ENCODE results near the gene CHPF. TPM values are rescaled to one million over a fixed set of nuclear protein-coding genes. Genes with fewer than 3 reads are reported as not detected.

CHPF gene, protein sequence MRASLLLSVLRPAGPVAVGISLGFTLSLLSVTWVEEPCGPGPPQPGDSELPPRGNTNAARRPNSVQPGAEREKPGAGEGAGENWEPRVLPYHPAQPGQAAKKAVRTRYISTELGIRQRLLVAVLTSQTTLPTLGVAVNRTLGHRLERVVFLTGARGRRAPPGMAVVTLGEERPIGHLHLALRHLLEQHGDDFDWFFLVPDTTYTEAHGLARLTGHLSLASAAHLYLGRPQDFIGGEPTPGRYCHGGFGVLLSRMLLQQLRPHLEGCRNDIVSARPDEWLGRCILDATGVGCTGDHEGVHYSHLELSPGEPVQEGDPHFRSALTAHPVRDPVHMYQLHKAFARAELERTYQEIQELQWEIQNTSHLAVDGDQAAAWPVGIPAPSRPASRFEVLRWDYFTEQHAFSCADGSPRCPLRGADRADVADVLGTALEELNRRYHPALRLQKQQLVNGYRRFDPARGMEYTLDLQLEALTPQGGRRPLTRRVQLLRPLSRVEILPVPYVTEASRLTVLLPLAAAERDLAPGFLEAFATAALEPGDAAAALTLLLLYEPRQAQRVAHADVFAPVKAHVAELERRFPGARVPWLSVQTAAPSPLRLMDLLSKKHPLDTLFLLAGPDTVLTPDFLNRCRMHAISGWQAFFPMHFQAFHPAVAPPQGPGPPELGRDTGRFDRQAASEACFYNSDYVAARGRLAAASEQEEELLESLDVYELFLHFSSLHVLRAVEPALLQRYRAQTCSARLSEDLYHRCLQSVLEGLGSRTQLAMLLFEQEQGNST
- total RNA-seq = 10 to 100 TPM in 3 of 4 donors, 1 to 10 TPM in 1; 7.8 to 41.6 (median 24.7) TPM

DNA sequence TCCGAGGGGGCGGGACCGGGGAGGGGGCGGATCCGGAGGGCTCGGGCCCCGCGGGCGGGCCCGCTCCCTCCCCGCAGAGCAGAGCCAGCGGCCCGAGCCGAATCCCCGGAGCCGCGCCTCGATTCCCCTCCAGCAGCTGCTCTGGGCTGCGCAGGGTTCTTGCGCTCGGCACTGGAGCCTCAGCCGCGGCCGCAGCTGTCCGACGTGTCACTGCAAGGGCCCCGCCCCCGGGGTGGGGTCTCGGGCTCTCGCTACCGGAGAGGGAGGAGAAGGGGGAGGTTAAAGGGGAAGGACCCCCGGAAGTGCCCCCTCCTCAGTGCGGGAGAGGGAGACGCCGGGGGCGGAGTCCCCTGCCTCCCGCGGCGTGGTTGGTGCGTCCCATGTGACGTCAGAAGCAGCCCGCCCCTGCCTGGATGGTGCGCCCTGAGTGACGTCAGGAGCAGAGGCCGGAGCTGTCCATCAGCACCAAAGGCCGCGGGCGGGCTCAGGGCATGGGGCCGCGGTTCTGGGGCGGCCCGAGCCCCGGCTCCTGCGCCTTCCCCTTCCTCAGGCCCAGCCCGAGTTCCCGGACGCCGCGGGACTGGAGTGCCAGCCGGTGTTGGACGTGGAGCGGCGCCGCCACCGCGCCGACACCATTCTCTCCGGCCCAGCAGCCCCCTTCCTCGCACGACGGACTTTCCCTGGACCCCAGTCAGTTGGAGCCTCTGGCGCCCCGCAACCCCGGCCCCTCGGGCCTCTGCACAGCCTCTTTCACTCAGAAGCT, at the start of gene CHPF, which contains the start of gene TMEM198:
CHPF (minus strand) TSS at position 214 of the 763 bp plus-strand sequence. CDS start 271 bp downstream, outside the sequence.
TMEM198 (plus strand) TSS at position 433 of the 763 bp plus-strand sequence. CDS start 700 bp downstream, outside the sequence.
- TF ChIP-seq, protein P1, sequence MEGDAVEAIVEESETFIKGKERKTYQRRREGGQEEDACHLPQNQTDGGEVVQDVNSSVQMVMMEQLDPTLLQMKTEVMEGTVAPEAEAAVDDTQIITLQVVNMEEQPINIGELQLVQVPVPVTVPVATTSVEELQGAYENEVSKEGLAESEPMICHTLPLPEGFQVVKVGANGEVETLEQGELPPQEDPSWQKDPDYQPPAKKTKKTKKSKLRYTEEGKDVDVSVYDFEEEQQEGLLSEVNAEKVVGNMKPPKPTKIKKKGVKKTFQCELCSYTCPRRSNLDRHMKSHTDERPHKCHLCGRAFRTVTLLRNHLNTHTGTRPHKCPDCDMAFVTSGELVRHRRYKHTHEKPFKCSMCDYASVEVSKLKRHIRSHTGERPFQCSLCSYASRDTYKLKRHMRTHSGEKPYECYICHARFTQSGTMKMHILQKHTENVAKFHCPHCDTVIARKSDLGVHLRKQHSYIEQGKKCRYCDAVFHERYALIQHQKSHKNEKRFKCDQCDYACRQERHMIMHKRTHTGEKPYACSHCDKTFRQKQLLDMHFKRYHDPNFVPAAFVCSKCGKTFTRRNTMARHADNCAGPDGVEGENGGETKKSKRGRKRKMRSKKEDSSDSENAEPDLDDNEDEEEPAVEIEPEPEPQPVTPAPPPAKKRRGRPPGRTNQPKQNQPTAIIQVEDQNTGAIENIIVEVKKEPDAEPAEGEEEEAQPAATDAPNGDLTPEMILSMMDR (IDR thresholded peaks at IDR 0.05; ENCODE audit: low read depth) = no peak

DNA sequence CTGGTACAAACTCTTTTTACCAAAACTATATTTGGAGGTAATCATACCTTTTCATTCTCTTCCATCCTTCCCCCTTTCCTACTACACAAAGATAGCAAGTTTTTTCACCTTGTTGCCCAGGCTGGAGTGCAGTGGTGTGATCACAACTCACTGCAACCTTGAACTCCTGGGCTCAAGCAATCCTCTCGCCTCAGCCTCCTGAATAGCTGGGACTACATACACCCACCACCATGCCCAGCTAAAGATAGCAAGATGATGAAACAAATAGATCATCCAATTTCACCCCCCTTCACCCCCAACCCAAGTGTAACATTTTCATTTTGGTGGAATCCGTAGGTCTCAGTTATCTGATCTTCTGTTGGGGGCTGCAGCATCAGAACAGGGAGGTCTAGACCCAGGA, 49.5 kb upstream of the CHPF start:
- TF ChIP-seq, protein P1 (IDR thresholded peaks at IDR 0.05; ENCODE audit: low read depth) = no peak

DNA sequence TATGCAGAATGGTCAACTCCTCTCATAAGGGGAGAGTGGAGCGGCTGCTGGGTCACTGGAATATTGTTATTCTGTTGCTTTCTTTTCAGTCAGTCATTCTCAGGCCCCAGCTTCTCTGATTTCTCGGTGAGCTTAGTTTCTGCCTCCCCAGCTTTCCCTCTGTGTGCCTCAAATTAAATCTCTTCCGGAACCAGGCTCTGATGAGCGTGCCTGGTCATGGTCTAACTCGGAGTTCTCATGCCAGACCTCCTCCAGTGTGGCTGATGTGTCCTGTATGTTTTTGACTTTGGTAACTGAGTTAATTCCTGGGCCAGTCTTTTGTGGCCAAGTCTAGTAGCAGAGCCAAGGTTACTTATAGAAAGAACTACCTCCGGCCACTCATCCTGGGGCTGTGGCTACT, 49.1 kb upstream of the CHPF start:
- TF ChIP-seq, protein P1 (IDR thresholded peaks at IDR 0.05; ENCODE audit: low read depth) = no peak

DNA sequence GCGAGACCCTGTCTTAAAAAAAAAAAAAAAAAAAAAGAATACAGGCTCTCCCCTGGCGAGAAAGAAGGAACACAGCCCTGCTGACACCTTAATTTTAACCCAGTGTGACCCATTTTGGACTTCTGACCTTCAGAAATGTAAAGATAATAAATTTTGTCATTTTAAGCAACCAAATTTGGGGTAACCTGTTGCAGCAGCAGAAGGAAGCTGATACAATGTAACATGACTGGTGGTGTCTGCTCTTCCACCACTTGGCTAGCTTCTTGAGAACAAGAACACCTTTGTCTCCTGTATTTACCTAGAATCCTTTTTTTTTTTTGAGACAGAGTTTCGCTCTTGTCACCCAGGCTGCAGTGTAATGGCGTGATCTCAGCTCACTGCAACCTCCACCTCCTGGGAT, 47.5 kb upstream of the CHPF start:
- TF ChIP-seq, protein P1 (IDR thresholded peaks at IDR 0.05; ENCODE audit: low read depth) = no peak

DNA sequence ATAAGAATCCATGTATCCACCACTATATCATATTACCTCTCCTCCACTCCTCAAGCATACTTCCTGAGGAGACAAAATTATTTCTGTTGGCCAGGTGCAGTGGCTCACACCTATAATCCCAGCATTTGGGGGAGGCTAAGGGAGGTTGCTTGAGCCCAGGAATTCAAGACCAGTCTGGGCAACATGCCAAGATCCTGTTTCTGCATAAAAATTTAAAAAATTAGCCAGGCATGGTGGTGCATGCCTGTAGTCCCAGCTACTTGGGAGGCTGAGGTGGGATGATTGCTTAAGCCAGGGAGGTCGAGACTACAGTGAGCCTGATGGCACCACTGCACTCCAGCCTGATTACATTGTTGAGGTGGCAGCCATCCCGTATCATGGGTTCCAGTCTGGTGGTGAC, 37.7 kb upstream of the CHPF start:
- TF ChIP-seq, protein P1 (IDR thresholded peaks at IDR 0.05; ENCODE audit: low read depth) = no peak

DNA sequence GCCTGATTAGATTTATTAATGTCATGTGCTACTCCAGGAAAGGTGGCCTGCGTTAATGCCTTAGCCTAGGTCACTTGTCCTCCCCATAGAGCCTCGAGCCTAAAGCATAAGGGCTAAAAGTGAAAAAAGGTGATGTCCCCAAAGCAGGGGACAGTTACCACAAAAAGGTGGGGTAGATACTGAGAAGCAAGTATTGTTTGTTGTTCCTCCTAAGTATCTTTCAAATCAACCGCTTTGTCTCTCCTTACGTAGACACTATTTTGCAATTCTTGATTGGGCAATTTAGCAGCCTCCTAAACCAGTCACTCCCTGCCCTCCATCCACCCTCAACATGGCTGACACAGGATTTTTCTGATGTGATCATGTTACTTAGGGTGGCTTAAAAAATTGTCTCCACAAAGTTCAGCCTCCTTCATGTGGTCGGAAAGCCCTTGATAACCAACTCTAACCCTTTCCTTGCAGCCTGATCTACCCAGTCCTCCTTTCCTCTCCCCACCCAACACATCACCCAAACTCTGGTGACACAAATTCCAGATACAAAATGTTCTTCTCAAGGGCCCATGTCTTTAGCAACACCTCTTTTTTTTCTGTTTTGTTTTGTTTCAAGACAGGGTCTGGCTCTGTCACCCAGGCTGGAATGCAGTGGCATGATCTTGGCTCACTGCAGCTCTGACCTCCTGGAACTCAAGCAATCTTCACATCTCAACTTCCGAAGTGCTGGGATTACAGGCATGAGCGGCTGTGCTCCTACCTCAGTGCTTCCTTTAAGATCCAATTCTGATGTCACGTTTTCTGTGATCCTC, 35.4 kb upstream of the CHPF start:
- TF ChIP-seq, protein P1 (IDR thresholded peaks at IDR 0.05; ENCODE audit: low read depth) = no peak
